Measurements from ENCODE around the gene DDX39B.
"Not testable (repeated sequence)": the region's sequence is repeated elsewhere in the genome, so short reads cannot be mapped to it uniquely, and the experiment has no call there.

The DDX39B gene

DNA sequence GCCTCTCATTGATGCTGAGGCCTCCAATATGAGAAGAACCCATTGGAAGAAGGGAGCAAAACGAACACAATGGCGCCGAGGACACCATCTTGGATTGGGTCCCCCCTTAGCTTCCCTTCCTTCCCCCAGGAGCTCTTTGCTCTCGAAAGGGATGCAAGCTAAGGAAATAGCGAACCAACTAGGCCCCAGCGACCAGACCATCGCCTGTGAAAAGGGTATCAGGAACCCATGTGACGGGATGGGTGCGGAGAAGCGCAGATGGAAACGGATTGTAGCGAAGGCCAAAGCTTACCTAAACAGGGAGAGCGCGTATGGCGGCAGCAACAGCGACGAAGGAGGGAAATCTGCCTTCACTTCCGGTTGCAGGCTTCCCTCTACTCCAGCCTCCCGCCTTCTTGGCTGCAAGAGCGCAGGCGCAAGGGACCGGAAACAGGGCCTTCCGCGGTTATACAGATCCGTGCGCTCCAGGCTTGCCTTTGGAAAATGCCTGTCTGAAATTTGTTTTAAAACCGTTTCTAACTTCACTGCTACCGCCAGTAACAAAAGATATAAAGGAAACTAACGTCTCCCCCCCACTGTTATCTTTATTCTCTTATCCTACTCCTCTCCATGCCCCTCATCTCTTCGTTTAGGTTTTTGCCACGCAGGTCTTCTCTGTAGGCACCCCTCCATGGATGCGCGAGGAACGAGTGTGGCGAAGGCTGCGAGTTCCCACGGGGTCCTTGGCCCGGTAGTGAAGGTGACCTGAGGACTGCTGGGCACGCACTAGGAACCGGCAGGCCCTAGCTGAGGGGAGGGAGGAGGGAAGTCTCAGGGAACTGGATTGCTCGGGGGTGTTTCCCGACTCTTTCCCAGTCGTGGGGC, at the start of gene DDX39B:
Gene DDX39B (minus strand): TSS at position 346 of the 864 bp plus-strand sequence. CDS start 1,471 bp downstream, outside the sequence.
- DNase-seq = peak; percentile 95

DNA sequence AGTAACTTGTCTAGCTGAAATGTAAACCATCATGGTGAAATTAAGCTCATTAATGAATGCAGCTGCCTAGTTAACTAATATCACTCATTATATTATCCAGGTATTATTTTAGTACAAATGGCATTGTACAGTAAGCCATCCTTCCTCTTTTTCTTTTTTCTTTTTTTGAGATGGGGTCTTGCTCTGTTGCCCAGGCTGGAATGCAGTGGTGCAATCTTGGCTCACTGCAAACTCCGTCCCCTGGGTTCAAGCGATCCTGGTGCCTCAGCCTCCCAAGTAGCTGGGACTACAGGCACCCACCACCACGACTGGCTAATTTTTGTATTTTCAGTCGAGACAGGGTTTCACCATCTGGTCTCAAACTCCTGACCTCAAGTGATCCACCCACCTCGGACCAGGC, 48.9 kb upstream of the DDX39B start:
- not testable (repeated sequence) for DNase-seq

DNA sequence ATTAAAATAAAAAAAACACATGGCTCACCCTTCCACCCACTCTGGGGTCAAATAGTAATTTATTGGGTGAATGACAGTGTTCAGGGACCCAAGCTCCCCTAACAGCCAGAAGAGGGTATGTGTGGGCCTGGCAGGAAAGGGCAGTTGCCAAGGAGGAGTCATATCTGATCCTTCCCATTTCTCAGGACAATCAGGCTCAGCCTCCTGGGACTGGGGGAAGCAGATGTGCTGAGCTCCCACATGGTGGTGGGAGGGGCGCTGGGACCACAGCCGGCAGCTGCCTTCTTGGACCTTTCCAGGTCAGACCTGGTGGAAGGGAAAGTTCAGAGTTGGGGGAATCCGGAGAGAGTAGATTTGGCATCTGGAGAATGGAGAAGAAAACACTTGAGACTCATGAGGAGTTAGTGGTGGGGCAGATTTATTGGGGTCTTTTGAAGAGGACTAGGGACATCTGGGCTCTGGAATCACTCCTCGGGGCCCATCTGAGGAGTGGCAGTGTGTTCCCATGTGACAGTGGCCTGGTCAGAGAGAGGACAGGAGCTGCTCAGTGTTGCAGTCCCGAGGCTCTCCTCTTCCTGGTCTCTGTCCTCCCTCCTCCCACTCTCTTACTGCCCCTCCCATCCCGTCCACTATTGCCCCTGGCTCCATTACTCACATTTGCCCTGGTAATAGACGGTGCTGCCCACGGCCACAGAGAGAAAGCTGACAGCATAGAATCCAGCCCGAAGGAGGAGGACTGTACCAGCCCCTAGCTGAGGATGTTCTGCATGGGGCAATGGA, 47.3 kb upstream of the DDX39B start:
- DNase-seq = no peak

DNA sequence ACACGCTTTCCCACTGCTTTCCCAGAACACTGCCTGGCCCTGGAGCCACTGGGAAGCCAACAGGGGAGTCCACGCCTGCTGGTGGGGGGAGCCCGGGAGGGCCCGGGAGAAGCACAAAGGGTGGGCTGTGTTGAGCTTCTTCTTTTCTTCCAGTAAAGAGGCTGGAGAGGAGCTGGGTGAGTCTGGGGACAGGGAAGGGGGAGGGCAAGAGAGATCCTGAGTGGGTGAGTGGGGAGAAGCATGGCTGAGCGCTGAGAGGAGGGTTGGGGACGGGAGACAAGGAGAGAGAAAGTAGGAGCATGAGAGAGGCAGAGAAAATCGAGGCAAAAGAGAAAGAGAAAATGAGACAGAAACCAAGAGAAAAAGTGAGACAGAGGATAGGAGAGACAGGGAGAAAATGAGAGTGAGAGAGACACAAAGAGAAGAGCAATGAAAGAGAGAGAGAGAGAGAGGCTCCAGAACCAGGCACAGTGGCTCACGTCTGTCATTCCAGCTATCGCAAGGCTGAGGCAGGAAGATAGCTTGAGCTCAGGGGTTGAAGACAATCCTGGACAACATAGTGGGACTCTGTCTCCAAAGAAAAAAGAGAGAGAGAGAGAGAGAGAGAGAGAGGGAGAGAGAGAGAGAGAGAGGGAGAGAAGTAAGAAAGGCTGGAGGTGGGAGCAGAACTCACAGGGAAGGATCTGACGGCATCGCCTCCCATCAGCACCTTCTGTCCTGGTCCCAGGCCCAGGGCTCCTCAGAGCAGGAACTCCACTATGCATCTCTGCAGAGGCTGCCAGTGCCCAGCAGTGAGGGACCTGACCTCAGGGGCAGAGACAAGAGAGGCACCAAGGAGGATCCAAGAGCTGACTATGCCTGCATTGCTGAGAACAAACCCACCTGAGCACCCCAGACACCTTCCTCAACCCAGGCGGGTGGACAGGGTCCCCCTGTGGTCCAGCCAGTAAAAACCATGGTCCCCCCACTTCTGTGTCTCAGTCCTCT, 46.3 kb upstream of the DDX39B start:
- DNase-seq = no peak

DNA sequence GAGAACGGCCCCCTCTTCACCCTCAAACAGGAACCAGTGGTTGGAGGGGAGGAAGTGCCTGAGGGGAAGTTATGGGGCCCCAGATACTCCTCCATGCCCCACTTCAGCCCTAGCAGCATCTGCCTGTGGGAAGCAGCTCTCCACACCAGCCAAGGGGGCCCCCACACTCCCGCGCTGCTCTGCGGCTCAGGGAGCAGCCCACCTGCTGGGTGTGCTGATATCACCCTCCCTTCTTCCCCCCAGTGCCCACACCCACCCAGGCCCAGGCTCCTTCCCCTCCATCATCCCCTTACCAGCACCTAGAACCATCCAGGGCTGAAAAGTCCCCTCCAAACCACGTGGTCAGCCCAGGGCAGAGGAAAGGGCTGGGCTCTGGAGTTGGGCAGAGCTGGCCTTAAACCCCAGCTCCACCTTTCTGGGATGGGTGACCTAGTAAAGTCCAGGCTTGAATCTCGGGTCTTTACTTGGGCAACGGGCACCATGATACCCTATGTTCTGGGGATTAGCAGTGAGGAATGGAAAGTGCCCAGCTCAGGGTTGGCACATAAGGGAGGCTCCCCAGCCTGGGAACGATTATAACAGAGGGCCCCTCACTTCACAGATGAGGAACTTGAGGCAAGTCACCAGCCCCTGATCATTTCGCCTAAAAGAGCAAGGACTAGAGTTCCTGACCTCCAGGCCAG, 44.9 kb upstream of the DDX39B start:
- peak; percentile 56 for DNase-seq

DNA sequence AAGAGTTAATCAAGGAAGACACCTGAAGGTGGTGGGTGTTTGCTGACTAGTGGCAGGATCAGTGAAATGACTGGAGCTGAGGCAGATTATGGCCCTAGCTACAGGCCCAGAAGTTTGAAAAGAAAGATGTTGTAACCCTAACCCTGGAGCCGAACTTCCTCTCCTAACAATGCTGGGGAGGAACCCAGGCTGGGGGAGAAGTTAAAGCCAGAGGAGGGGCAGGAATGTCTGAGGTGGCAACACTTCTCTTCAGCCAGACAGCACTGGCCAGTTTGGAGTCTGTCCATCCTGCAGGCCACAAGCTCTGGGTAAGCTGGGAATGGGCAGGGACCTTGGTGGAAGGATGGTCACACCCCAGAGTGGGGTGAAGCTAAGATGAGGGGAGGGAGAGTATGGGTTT, 44.2 kb upstream of the DDX39B start, which contains the start of gene LST1:
Gene LST1 (plus strand): TSS at position 270 of the 400 bp plus-strand sequence. CDS start 1,023 bp downstream, outside the sequence.
- DNase-seq = no peak

DNA sequence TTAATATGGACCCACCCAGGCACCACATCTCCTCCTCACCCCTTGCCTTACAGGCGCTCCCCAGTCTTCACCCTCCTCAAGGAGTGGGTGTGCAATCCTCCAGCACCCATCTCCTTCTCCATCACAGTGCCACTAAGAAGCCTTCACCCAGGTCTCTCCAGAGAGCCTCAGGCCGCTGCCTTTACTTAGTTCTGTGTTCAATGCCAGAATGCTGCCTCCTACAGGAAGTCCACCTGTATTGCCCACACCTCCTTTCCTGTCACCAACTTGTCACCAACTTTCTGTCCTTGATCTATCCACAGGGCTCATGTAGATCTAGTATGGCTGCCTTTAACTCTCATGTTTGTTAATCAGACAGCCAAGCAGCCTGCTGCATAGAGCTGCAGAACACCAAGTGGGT, 43.7 kb upstream of the DDX39B start:
- DNase-seq = peak; percentile 73

DNA sequence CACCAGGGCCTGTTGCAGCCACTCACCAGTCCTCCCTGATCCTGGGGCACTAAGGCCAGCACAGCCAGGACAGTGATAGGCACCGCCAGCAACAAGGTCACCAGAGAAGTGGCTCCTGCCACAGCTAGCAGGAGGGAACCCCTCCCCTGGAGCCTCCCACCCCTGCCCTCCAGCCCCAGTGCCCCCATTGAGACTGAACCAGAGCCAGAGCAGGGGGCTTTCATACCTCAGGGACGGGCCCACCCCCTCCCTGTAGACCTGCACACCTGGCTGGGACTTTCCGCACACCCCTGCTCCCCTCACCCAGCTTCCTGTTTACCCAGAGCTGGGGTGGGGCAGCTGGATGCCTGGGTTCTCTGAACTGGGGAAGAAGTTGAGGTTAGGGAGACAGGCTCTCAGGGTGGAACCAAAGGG, 40.4 kb upstream of the DDX39B start, which contains the start of gene LTB:
Gene LTB (minus strand): TSS at position 195 of the 414 bp plus-strand sequence. CDS start 7 bp downstream, at position 188.
- DNase-seq = peak; percentile 84

DNA sequence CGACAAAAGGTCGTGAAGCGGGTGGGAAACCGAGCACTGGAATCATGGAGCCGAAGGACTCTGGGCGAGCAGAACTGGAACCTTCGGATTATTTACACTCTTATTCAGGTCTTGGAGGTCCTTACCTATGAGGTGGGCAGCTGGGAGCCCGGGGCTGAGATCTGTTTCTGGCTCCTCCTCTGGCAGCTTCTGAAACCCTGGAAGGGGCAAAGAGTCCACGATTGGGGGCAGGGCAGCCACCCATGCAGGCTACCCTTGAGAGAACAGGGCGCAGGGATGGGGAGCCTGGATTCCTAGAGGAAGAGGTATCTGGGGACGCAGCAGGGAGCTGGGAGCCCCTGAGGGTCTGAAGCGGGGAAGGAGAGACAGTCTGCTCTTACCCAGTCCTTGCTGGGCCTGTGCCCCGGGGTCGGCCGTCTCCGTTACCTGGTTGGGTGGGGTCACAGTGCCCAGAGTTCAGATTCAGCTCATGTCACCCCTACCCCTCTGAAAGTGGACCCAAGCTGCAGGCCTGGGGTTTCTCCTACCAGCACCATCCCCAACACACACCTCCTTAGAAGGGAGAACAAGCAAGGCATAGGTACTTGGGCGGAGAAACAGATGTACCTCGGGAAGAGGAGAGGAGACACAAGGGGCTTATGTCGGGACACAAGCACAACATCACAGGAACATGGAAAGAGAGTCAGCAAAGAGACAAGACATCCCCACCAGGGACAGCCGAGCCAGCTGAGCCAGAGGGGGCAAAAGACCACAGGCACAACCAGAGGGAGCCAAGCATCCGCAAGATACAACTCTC, 39.8 kb upstream of the DDX39B start:
- no peak for DNase-seq

DNA sequence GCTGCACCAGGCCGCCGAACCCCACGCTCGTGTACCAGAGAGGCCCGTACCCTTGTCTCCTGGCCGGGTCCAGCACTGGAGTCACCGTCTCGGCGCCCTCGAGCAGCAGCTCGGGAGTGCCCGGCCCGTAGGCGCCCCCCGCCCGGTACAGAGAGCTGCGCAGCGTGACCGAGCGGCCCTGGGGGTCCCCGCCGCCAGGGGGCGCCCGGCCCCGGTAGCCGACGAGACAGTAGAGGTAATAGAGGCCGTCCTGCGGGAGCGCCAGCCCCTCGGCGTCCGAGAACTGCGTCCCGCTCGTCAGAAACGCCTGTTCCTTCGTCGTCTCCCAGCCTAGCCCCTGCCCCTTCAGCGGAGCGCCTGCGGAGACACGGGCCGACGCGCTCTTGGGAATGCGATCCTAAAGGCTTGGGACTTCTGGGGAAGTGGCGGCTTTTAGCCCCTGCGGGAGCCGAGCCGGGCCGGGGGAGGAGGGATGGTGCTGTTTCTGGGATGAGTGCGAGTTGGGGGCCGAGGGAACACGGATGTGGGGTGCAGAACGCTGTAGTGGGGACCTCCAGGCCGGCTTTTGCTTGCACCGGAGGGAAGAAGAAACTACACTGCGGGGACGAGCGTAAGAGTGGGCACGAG, 39.1 kb upstream of the DDX39B start:
- peak; percentile 91 for DNase-seq

DNA sequence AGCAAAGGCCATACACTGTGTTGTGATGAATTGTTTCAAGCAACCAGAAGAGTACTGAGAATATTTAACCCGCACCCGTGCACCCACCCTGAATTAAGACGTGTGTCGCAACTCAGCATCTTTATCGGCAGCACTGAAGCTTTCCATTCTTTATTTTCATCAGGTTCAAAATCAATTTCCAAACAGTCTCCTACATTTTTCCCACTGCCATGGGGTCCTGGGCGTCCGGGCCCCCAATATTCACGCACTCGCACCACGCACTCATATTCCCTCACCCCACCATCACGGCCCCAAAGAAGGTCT, 38.6 kb upstream of the DDX39B start:
- no peak for DNase-seq

DNA sequence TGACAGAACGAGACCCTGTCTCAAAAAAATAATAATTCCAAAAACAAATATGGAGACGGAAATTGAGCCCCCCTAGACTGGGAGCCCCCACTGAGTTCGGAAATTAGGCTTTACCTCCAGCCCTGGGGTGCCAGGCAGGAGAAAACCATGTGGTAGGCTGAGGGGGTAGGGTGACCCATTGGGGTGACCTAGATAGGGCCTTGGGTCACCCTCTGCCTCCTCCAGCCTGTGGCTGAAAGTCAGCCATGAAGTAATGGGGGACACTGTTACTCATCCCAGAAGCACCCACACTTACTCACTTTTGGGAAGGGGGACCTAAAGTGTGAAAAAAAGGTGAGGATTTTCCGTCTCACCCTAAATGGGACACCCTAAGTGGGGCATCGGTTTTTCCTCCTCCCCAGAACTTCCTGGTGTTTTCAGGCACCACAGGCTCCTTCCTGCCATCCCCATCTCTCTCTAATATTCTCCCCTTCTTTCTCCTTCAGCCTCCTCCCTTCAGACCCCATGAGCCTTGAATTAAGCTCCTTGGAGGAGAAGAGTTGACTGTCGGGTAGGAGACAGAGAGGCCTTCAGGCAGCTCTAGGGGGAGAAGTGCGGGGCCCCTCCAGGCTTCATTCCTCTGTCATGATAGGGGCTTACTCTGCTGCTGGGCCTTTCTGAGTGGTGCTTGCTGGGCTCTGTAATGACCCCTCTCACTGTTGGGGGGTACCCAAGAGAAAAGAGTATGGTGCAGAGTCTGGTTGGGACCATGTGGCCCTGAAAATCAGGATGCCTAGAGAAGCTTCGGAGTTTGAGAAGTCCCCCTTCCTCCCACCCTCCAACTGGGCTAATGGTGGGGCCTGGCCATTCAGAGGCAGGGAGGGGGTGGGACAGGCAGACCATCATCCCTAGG, 38.0 kb upstream of the DDX39B start:
- no peak for DNase-seq

DNA sequence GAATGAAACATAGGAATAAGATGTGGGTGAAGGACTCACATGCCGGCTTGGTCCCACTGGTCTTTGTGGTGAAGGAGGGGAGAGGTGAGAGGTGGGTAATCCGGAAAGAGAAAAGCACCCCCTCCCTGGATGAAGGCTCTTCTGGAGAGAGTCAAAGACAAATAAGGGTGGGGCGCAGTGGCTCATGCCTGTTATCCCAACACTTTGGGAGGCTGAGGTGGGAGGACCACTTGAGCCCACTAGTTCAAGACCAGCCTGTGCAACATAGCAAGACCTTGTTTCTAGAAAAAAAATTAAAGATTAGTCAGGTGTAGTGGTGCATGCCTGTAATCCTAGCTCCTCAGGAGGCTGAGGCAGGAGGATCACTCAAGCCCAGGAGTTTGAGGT, 37.3 kb upstream of the DDX39B start:
- DNase-seq = no peak

DNA sequence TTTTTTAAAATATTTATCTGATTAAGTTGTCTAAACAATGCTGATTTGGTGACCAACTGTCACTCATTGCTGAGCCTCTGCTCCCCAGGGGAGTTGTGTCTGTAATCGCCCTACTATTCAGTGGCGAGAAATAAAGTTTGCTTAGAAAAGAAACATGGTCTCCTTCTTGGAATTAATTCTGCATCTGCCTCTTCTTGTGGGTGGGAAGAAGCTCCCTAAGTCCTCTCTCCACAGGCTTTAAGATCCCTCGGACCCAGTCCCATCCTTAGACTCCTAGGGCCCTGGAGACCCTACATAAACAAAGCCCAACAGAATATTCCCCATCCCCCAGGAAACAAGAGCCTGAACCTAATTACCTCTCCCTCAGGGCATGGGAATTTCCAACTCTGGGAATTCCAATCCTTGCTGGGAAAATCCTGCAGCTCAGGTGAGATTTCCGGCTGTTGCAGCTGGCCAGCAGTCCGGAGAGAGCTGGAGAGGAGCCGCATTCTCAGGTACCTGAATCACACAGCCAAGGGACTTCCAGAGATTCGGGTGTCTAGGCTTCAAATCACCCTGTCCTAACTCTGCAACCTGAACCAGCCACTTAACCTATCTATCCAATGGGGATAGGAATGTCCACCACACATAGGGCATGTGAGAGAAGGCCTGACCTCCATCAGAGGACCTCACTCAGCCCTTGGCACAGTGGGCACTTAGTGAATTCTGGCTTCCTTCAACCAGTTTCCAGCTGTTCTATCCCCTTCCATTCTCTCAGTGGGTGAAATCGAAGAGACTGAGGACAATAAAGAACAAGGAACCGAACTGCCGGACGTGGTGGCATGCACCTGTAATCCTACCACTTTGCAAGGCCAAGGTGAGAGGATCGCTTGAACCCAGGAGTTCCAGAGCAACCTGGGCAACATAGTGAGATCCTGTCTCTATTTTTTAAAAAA, 36.6 kb upstream of the DDX39B start:
- DNase-seq = no peak

DNA sequence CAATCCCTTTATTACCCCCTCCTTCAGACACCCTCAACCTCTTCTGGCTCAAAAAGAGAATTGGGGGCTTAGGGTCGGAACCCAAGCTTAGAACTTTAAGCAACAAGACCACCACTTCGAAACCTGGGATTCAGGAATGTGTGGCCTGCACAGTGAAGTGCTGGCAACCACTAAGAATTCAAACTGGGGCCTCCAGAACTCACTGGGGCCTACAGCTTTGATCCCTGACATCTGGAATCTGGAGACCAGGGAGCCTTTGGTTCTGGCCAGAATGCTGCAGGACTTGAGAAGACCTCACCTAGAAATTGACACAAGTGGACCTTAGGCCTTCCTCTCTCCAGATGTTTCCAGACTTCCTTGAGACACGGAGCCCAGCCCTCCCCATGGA, 35.8 kb upstream of the DDX39B start:
- DNase-seq = no peak

DNA sequence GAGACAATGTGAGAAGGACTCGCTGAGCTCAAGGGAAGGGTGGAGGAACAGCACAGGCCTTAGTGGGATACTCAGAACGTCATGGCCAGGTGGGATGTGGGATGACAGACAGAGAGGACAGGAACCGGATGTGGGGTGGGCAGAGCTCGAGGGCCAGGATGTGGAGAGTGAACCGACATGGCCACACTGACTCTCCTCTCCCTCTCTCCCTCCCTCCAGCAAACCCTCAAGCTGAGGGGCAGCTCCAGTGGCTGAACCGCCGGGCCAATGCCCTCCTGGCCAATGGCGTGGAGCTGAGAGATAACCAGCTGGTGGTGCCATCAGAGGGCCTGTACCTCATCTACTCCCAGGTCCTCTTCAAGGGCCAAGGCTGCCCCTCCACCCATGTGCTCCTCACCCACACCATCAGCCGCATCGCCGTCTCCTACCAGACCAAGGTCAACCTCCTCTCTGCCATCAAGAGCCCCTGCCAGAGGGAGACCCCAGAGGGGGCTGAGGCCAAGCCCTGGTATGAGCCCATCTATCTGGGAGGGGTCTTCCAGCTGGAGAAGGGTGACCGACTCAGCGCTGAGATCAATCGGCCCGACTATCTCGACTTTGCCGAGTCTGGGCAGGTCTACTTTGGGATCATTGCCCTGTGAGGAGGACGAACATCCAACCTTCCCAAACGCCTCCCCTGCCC, 35.2 kb upstream of the DDX39B start:
- peak; percentile 64 for DNase-seq

DNA sequence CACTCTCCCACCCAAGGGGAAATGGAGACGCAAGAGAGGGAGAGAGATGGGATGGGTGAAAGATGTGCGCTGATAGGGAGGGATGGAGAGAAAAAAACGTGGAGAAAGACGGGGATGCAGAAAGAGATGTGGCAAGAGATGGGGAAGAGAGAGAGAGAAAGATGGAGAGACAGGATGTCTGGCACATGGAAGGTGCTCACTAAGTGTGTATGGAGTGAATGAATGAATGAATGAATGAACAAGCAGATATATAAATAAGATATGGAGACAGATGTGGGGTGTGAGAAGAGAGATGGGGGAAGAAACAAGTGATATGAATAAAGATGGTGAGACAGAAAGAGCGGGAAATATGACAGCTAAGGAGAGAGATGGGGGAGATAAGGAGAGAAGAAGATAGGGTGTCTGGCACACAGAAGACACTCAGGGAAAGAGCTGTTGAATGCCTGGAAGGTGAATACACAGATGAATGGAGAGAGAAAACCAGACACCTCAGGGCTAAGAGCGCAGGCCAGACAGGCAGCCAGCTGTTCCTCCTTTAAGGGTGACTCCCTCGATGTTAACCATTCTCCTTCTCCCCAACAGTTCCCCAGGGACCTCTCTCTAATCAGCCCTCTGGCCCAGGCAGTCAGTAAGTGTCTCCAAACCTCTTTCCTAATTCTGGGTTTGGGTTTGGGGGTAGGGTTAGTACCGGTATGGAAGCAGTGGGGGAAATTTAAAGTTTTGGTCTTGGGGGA, 34.3 kb upstream of the DDX39B start:
- no peak for DNase-seq

Data from CD4-positive, alpha-beta T cell treated with Interleukin-12 subunit alpha and Interleukin-12 subunit beta, for 1 hour (primary cell).